Stimulated activated CD8-positive, alpha-beta memory T cell treated with anti-CD3 and anti-CD28 coated beads, Interleukin-7, amount 100 ng/mL, for 24 hours (primary cell): ENCODE data around the gene TFDP1.
"Not testable (repeated sequence)": the region's sequence is repeated elsewhere in the genome, so short reads cannot be mapped to it uniquely, and the experiment has no call there.

Source experiments
- DNase-seq: peaks from one replicate; pipeline ENCODE4 v3.0.0-alpha.2; 2020; ENCODE audit warnings: low read depth

TFDP1 gene

GRCh38 chr13:113573065-113573464 lies 11.5 kb upstream of the TFDP1 start:
- no peak for DNase-seq

- DNase-seq = no peak
These were observed 8.0 kb upstream of the TFDP1 start for GRCh38 chr13:113576597-113576996.

- DNase-seq = no peak
These were observed 6.6 kb upstream of the TFDP1 start for GRCh38 chr13:113577881-113578435.

- DNase-seq = no peak
These were observed 4.9 kb upstream of the TFDP1 start for GRCh38 chr13:113579686-113580085.

GRCh38 chr13:113581871-113582270 lies 2.7 kb upstream of the TFDP1 start:
- no peak for DNase-seq

GRCh38 chr13:113582841-113583631 lies 1.5 kb upstream of the TFDP1 start:
- no peak for DNase-seq

- no peak for DNase-seq
These were observed 518 bp downstream of the TFDP1 start for GRCh38 chr13:113584870-113585671.

- no peak for DNase-seq
These were observed 1.3 kb downstream of the TFDP1 start for GRCh38 chr13:113585896-113586295.

- DNase-seq = no peak
These were observed 2.3 kb downstream of the TFDP1 start for GRCh38 chr13:113586661-113587479.

GRCh38 chr13:113588394-113589111 lies 4.0 kb downstream of the TFDP1 start:
- DNase-seq = no peak

- no peak for DNase-seq
These were observed 4.9 kb downstream of the TFDP1 start for GRCh38 chr13:113589251-113589960.

GRCh38 chr13:113589961-113590339 lies 5.4 kb downstream of the TFDP1 start:
- DNase-seq = no peak

- DNase-seq = no peak
These were observed 7.2 kb downstream of the TFDP1 start for GRCh38 chr13:113591750-113592149.

GRCh38 chr13:113592571-113592970 lies 8.0 kb downstream of the TFDP1 start:
- no peak for DNase-seq

- not testable (repeated sequence) for DNase-seq
These were observed 9.7 kb downstream of the TFDP1 start for GRCh38 chr13:113594066-113594821.

- no peak for DNase-seq
These were observed 10.6 kb downstream of the TFDP1 start for GRCh38 chr13:113595131-113595530.

- no peak for DNase-seq
These were observed 12.0 kb downstream of the TFDP1 start for GRCh38 chr13:113596321-113597200.

- DNase-seq = no peak
These were observed 13.0 kb downstream of the TFDP1 start for GRCh38 chr13:113597391-113598080.

- no peak for DNase-seq
These were observed 13.5 kb downstream of the TFDP1 start for GRCh38 chr13:113598081-113598410.
